PC-9 (cell line): ENCODE results near the gene PLEKHA6. TPM values are rescaled to one million over a fixed set of nuclear protein-coding genes. Genes with fewer than 3 reads are reported as not detected.
A peak's percentile ranks its signal among the peaks of the same experiment; 100 is the strongest.

ENCODE experiments used
- BruUV-seq: library from RNA; stranded (reverse); fragments of 400-500 nt; replicated peaks from 2 replicates; lab custom pipeline; 2021; lab: Mats Ljungman, UMichigan
- CTCF ChIA-PET: fragments of 300-600 bp; sonication (Branson Sonifier 250); formaldehyde crosslinking; loops from one replicate; lab custom pipeline; 2022; ENCODE audit warnings: antibody characterized with exemption; lab: Charles Lee
- POLR2A ChIA-PET: fragments of 300-600 bp; sonication (Branson Sonifier 250); formaldehyde crosslinking; loops from one replicate; lab custom pipeline; 2022; ENCODE audit warnings: antibody characterized with exemption; ENCODE audit not compliant: unreplicated experiment; lab: Charles Lee
- DNase-seq, 2 experiments: peaks; one replicate each; pipeline versions ENCODE4 v3.0.0 to v3.0.0-alpha.2; 2015 to 2022; ENCODE audit warnings: mixed read lengths in 1 of 2
- H2AFZ ChIP-seq: fragments of 200-600 bp; sonication (generic); 2 replicates; pipeline ENCODE4 v1.8.1; 2017; ENCODE audit warnings: antibody characterized with exemption
- H3F3A ChIP-seq: fragments of 200-600 bp; sonication (generic); 2 replicates; pipeline ENCODE4 v1.8.1; 2017; ENCODE audit warnings: antibody characterized with exemption, mild to moderate bottlenecking, low read depth; ENCODE audit not compliant: insufficient read depth
- H3K27ac ChIP-seq: fragments of 200-600 bp; sonication (generic); 2 replicates; pipeline ENCODE4 v1.6.1; 2016; ENCODE audit warnings: mixed run types
- H3K27me3 ChIP-seq: fragments of 200-600 bp; sonication (generic); 2 replicates; pipeline ENCODE4 v1.6.1; 2016; ENCODE audit warnings: low read depth, mixed run types; ENCODE audit not compliant: insufficient read depth
- H3K36me3 ChIP-seq: fragments of 200-600 bp; sonication (generic); 2 replicates; pipeline ENCODE4 v1.6.1; 2016; ENCODE audit warnings: low read depth, mixed run types
- H3K4me1 ChIP-seq: fragments of 200-600 bp; sonication (generic); replicated peaks from 2 replicates; pipeline ENCODE4 v1.6.1; 2016; ENCODE audit warnings: mixed run types; ENCODE audit not compliant: insufficient read depth
- H3K4me2 ChIP-seq: fragments of 200-600 bp; sonication (generic); 2 replicates; pipeline ENCODE4 v1.6.1; 2017; ENCODE audit warnings: mixed run types
- H3K4me3 ChIP-seq: fragments of 200-600 bp; sonication (generic); 2 replicates; pipeline ENCODE4 v1.6.1; 2016; ENCODE audit warnings: mixed run types
- H3K79me2 ChIP-seq: fragments of 200-600 bp; sonication (generic); 2 replicates; pipeline ENCODE4 v1.6.1; 2017; ENCODE audit warnings: low read depth, mixed run types
- H3K9me2 ChIP-seq: fragments of 200-600 bp; sonication (generic); 2 replicates; pipeline ENCODE4 v1.8.1; 2017; ENCODE audit warnings: mild to moderate bottlenecking; ENCODE audit not compliant: insufficient read depth
- H3K9me3 ChIP-seq: fragments of 200-600 bp; sonication (generic); 2 replicates; pipeline ENCODE4 v1.8.1; 2016; ENCODE audit warnings: low read depth; ENCODE audit not compliant: insufficient read depth
- H4K20me1 ChIP-seq: fragments of 200-600 bp; sonication (generic); 2 replicates; pipeline ENCODE4 v1.8.1; 2017; ENCODE audit not compliant: insufficient read depth
- EZH2 ChIP-seq: fragments of 200-600 bp; sonication (generic); IDR thresholded peaks from 2 replicates; pipeline ENCODE4 v1.8.0; 2017; ENCODE audit warnings: antibody characterized with exemption, low read depth
- intact Hi-C: fragments of 100-400 bp; cut with micrococcal nuclease; formaldehyde crosslinking; loops from one replicate; pipeline ENCODE4 v1.10.0; 2022; ENCODE audit not compliant: unreplicated experiment
- total RNA-seq: library from RNA; stranded (reverse); gene quantifications from 2 replicates; pipeline ENCODE4 v1.2.3, GENCODE V29; 2021
- TF ChIP-seq, protein P1 (sequence below): fragments of 200-600 bp; sonication (generic); conservative IDR thresholded peaks from 2 replicates; pipeline ENCODE4 v1.6.1; 2017; ENCODE audit warnings: mixed run types, antibody characterized with exemption, mild to moderate bottlenecking, moderate library complexity

Gene PLEKHA6
- total RNA-seq, 1 experiment from 2014 or later, result 52.0 TPM

DNA sequence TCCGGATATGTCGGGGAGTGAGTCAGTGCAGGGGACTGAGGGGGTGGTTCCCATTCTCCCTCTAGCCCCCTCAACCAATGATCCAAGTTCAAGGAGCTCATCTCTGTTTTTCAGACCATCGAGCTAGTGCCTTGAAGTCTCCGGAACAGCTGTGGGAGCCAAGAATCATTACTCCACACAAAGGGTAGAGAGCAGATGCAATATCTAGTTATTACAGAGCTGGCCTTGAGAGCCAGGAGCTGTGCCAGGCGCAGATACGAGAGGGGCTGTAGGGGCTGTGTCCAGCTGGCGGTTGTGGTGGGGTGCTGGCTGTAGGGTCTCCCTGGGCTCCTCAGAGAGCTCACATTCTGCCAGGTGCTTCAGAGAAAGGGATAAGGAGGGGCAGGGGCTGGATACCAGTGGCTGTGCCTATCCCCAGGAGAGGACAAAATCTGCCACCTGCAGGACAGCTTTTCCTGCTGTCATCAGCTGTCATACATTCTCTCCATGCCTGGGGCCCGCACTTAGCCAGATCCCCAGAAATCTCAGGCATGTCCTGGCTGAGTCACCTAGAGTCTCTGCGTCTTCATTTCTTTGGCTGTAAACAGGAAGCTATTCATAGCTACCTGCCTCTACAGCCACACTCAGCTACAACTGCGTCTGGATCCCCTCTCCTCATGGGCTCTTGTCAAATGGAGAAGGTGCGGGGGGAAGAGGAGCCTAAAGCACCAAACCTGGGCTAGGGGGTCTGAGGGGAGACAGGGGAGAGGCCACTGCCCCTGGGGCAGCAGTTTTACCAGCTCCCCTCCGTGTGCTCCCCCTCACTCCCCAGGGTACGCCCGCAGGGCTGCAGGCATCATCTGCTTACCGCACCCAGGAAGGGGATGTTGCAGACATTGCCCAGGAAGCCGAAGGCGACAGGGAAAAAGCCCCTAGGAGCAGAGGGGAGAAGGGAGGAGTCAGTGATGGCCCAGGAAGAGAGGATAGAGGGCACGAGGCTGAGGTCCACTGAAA lies 161.1 kb downstream of the PLEKHA6 start:
- Histone ChIP-seq H3K79me2 (no peaks in the 10 kb centered on the region), H3K9me3 (no peaks in the 10 kb centered on the region), H3K4me3 (peak overlapping the region; percentile 32; the same call in 1 of the 2 replicates), H4K20me1 (no peaks in the 10 kb centered on the region), H3K27ac (peak overlapping the region; percentile 82), H3K4me2 (peak overlapping the region; percentile 77), H3K9me2 (no peaks in the 10 kb centered on the region), H3K4me1 (peaks cover 47% of the 10 kb centered on the region), H2AFZ (peak overlapping the region; percentile 72; the same call in 1 of the 2 replicates), H3K27me3 (no peaks in the 10 kb centered on the region), H3F3A (peaks cover 36% of the 10 kb centered on the region), H3K36me3 (no peaks in the 10 kb centered on the region)
- DNase-seq, result peak; percentile 90 to 95
- TF ChIP-seq, protein P1, sequence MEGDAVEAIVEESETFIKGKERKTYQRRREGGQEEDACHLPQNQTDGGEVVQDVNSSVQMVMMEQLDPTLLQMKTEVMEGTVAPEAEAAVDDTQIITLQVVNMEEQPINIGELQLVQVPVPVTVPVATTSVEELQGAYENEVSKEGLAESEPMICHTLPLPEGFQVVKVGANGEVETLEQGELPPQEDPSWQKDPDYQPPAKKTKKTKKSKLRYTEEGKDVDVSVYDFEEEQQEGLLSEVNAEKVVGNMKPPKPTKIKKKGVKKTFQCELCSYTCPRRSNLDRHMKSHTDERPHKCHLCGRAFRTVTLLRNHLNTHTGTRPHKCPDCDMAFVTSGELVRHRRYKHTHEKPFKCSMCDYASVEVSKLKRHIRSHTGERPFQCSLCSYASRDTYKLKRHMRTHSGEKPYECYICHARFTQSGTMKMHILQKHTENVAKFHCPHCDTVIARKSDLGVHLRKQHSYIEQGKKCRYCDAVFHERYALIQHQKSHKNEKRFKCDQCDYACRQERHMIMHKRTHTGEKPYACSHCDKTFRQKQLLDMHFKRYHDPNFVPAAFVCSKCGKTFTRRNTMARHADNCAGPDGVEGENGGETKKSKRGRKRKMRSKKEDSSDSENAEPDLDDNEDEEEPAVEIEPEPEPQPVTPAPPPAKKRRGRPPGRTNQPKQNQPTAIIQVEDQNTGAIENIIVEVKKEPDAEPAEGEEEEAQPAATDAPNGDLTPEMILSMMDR, result peak; percentile 54
- TF ChIP-seq EZH2, result no peak
- ChIA-PET POLR2A (interaction anchor here (0.5 to 0.8 kb wide), 11 partner anchors 15 to 660 kb away, joined by 3 to 11 read pairs (median 3); partner anchors contain the start of genes GOLT1A and MDM4), CTCF (interaction anchor here (0.6 to 3.0 kb wide), 10 partner anchors 8 to 608 kb away, joined by 3 to 64 read pairs (median 5); partner anchors contain the start of gene REN)
- intact Hi-C loops, result loop anchor here (1.0 to 2.0 kb wide), 3 partner anchors 27 to 338 kb away; partner anchors contain the start of gene SNRPE
- TSS peak; percentile 78 for BruUV-seq

DNA sequence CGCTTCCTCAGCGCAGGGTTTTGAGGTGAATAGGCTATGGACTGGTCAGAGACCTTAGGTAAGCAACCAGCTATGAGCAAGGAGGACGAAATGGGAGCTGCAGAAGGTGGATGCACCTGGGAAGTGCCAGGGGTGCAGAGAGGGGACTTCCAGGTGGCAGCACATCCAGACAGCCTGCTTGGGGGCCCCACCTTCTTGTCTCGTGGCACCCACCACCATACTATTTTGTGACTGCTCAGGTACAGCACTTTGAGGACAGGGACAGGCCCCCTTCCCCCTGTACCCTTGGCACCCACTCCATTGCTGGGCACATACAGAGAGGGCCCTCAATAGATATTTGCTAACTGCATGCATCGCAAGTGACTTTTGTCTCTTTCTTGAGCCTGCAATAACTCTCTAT lies 162.7 kb downstream of the PLEKHA6 start:
- Histone ChIP-seq H4K20me1 (no peaks in the 10 kb centered on the region), H3K27me3 (no peaks in the 10 kb centered on the region), H3K36me3 (no peaks in the 10 kb centered on the region), H3K4me2 (no peak overlapping the region), H3K27ac (no peak overlapping the region), H3F3A (peaks cover 36% of the 10 kb centered on the region), H3K9me2 (no peaks in the 10 kb centered on the region), H3K4me3 (no peak overlapping the region), H2AFZ (no peak overlapping the region), H3K4me1 (peaks cover 52% of the 10 kb centered on the region), H3K79me2 (no peaks in the 10 kb centered on the region), H3K9me3 (no peaks in the 10 kb centered on the region)
- no TSS peak for BruUV-seq
- intact Hi-C loops, result no loop called here
- no peak for TF ChIP-seq EZH2
- TF ChIP-seq, protein P1, result no peak
- DNase-seq, result no peak
- POLR2A ChIA-PET, result no interaction called here
- CTCF ChIA-PET, result no interaction called here

DNA sequence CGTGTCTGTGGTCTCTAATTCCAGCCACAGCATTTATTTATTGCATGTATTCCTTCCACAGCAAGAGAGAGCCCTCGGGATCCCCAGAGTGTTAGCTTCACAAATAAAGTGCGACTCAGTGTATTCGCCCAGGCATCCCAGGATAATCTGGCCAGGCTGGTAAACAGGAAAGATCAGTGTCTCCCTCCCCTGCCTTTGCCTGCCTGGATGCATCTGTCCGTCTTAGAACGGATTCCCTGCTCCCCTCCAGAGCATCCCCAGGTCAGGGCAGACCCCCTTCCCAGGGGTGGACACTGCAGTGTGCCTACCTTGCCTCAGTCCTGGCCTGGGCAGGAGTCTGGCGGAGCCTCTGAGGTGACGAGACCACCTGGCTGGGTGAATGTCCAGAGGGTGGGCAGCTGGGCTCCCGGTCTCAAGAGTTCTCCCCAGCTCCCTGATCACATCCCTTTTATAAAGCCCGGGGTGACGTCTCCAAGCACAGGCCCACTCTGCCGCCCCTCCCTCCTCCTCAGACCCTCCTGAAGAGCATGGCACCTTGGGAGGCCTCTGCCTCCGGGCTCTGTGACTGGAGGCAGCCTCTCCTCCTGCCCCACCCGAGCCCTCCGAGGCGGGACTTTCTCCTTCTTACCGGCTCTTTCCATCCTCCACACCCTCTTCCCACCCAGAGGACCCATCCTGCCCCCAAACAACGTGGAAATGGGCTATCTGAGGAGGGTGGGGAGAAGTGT lies 163.5 kb downstream of the PLEKHA6 start, which contains the start of gene KISS1:
Gene KISS1, minus strand, starts transcription at position 424 of the 728 bp plus-strand sequence. CDS start 3,615 bp downstream, outside the sequence.
- POLR2A ChIA-PET, result interaction anchor here (0.6 kb wide), 1 partner anchor 528 kb away, joined by 7 read pairs; no protein-coding TSS in a partner anchor

More for the DNA sequence above, 163.5 kb downstream of the PLEKHA6 start, which contains the start of gene KISS1:
- peak within 1 kb of the TSS; percentile 31; the same call in 1 of the 2 replicates for H3K27ac ChIP-seq
- H3K27me3 ChIP-seq, result no peaks in the 10 kb centered on the region
- no peak for DNase-seq
- H3K79me2 ChIP-seq, result no peaks in the 10 kb centered on the region
- H3K4me1 ChIP-seq, result peaks cover 55% of the 10 kb centered on the region
- no peak within 1 kb of the TSS for H2AFZ ChIP-seq
- intact Hi-C loops, result no loop called here
- CTCF ChIA-PET, result interaction anchor here (0.7 kb wide), 2 partner anchors 34 to 66 kb away, joined by 5 to 8 read pairs; no protein-coding TSS in a partner anchor
- no TSS peak for BruUV-seq
- TF ChIP-seq EZH2, result no peak
- TF ChIP-seq, protein P1, result no peak
- H3K4me2 ChIP-seq, result no peak within 1 kb of the TSS
- no peaks in the 10 kb centered on the region for H3K9me2 ChIP-seq
- no peak within 1 kb of the TSS for H3K4me3 ChIP-seq
- peaks cover 36% of the 10 kb centered on the region for H3F3A ChIP-seq
- no peaks in the 10 kb centered on the region for H4K20me1 ChIP-seq
- H3K9me3 ChIP-seq, result no peaks in the 10 kb centered on the region
- no peaks in the 10 kb centered on the region for H3K36me3 ChIP-seq
